Measurements from ENCODE around the gene MED12L.

- TF ChIP-seq CTCF (IDR thresholded peaks at IDR 0.05) (no peak), POLR2AphosphoS5 (IDR thresholded peaks at IDR 0.05) (no peak), POLR2A (IDR thresholded peaks at IDR 0.05) (no peak)
These were observed 85.8 kb downstream of the MED12L start for GRCh38 chr3:151171145-151171757.

Data from upper lobe of left lung (tissue), 4 donors.